Activated CD4-positive, alpha-beta T cell treated with anti-CD3 and anti-CD28 coated beads for 1 hour (primary cell): ENCODE data around the gene MKI67.
"Not testable (repeated sequence)": the region's sequence is repeated elsewhere in the genome, so short reads cannot be mapped to it uniquely, and the experiment has no call there.

ENCODE experiments used
- DNase-seq: peaks from one replicate; pipeline ENCODE4 v3.0.0-alpha.2; 2020

MKI67 gene

GRCh38 chr10:128102480-128103228 lies 23.6 kb downstream of the MKI67 start:
- DNase-seq, result no peak

DNA sequence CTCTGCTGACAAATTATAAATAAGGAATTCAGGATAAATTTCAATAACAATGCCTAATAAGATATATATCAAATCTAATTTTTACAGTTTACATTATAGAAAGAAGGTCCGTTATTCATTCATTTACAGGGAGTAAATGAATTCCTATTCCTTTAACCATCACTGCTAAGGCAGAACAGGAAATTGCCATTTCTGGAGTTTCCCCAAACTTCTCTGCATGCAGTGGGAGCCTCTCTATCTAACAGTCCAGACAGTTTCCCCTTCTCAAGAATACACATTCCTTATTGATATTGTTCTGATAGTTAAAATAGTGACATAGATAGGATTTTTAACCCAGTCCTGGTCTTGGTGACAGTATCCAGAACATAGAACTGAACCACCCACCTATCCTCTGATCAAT lies 24.3 kb downstream of the MKI67 start:
- no peak for DNase-seq

GRCh38 chr10:128099901-128100300 lies 26.3 kb downstream of the MKI67 start:
- no peak for DNase-seq

GRCh38 chr10:128098631-128099030 lies 27.6 kb downstream of the MKI67 start:
- no peak for DNase-seq

DNA sequence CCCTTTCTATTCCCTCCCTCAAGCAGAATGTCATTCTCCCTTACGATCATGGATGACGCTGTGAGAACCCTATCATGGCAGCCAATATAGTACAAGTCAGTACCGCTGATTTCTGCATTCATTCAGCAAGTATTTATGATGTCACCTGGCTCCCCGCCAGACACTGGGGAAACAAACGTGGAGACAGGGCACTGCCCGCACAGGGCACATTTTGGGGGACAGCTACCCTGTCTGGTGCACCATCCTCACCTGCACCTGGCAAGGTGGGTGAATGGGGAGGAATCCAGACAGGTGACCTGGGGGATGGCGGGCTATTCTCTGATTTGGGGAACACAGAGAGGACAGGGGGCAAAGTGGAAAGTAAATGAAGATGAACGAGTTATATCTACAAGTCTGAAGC lies 28.4 kb downstream of the MKI67 start:
- DNase-seq, result no peak

- DNase-seq, result no peak
These were observed 29.6 kb downstream of the MKI67 start for GRCh38 chr10:128096486-128097199.

DNA sequence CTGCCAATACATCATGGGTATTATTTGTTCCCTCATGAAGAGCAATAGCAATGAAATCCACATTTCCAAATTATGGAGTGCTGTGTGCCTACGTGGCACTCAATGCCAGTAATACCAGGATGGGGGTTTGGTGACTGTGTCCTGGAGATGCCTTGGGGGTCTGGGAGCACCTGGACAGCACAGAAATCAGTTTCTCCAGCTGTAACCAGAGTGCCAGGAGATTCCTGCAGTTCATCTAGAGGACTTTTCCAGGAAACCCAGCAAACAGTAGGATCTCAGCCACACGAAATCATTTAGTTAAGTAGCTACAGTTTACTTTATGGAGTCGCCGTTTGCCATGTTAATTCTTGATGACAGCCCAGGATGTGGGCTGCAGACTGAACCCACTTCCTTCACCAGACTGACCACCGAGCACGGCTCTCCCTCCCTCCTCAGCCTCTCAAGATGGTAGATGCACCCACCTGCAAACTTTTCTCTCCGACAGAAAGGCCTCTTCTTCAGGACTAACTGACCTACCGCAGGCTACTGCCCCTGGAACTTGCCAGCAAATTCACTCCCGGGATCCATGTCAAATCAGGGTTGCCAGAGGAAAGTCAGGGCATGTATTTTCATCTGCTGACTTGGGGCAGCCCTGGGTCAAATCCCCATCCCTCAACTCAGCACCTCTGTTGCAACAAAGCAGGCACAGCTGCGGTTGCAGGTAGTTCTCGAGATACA lies 30.3 kb downstream of the MKI67 start:
- DNase-seq, result no peak

GRCh38 chr10:128095027-128095752 lies 31.0 kb downstream of the MKI67 start:
- DNase-seq, result no peak

- not testable (repeated sequence) for DNase-seq
These were observed 31.6 kb downstream of the MKI67 start for GRCh38 chr10:128094596-128094995.

- DNase-seq, result no peak
These were observed 33.8 kb downstream of the MKI67 start for GRCh38 chr10:128092454-128092853.

DNA sequence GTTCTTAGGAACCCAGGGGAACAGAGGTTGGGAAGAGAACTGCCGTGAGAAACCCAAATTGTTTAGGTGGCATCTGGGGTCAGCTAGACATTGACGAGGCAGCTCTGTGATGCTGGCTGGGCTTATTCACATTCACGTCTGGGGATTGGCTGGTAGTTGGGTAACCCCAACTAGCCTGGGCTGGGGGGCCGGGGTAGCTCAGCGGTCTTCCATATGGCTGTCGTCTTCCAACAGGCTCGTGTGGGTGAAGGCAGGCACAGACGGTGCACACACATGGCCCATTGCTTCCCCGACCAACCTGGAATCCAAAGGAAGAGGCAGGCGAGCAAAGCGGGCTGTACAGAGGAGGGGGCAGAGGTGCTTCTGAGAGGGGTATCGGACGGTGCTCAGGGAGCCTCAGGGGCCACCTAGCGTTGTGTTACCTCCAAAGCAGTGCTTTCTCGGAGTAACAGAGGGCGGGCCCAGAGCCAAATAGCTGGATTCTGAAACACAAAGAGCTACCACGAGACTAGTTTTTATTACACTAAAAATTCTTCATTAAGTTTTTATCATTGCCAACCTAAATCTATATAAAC lies 34.5 kb downstream of the MKI67 start:
- DNase-seq, result no peak

GRCh38 chr10:128087884-128088709 lies 38.1 kb downstream of the MKI67 start:
- no peak for DNase-seq

- no peak for DNase-seq
These were observed 38.9 kb downstream of the MKI67 start for GRCh38 chr10:128087146-128087883.

DNA sequence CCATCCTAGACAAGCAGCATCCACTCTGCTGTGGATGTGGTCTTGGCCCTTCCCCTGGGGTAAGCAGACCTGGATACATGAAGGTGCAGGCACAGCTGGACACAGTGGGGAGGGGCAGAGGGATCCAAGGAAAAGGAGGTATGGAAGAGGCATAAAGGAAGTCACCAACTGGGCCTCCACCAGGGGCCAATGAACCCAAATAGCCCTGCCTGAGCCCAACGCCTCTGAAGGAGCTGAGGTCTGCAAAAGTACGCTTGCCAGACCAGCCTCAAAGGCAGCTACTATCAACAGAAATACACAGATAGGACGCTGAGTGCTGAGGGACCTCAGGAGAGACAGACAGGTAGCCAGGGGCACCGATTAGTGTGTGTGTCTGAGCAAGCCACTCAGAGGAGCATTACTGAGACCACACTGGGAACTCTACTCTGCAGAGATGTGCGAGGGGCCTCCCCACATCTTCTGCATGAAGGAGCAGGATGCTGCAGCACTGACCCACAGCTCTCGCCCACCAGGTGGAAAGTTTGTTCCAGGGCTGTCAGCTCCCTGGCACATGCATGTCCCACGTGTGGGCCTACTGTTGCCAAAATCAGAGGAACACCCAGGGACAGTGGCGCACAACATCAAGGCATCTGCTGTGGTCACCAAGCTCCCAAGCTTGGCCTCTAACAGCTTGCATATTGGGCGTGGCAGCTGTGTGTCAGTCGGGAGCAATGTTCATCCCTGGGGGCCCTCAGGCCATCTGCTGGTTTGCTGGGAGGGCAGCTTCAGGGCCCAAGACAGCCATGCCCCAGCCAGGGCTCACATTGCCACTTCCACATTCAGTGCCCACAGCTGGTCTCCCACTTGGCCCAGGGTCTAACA lies 40.0 kb downstream of the MKI67 start:
- DNase-seq, result no peak

DNA sequence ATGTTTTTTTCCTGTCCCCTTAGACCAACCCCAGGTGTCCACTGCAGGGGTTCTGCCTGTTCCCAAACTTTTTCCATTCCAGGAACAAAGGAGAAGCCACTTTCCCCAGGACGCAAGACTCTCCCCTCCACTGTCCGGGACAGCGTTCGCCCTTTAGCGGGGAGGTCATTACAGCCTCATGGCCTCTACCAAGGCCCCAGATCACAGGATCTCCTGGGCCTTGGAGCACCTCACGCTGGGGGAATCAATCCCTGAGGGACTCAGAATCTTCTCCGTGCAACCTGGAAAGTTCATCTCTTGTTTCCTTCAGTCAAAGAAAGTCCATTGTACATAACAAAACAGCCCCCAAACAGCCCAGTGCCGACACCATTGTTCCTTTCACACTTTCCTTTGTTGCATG lies 41.2 kb downstream of the MKI67 start:
- DNase-seq, result no peak

DNA sequence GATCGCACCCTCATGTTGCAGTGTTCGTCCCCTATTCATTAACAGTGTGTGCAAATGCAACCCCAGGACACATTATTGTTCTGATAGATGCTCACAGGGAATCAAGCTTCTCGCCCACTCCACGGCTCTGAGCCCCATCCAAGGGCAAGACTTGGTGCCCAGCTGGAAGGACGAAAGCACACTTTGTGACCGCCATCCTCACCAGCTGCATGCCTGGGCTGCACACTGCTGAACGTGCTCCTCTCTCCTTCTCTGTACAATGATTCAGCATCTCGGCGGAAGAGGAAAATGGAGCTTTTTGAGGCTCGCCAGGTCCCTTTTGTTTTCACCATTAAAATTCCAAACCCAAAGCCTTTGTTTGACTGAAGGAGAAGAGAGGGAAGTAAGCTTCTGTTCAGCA lies 41.9 kb downstream of the MKI67 start:
- DNase-seq, result no peak

DNA sequence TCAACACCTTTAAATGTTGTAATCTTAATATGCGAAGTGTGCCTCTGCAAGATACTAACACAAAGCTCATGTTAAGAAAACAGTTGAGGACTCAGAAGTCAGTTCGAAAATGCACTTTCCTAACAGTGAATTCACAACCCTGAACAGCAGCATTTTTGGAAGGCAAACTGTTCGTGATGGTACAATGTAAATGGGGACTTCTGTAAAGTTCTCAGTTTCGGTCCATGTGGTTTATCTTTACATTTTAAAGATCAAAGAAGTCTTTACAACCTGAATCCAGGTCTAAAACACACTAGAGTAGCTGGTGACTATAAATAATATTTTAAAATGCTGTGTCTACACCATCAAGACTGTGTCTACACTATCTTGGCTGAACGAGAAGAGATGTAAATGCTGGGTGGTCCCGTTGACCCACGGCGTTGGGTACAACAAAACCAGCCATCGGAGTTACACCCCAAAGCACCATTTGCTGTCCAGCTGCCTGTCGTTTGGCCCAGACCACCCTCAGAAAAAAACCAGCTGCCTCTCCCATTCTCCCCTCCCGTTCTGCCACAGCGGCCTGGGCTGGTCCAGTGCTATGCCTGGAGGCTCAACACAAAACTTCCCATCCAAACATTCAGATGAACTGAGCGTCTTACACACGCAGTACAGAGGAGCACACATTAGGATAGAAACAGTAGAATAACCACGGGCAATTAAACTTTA lies 42.9 kb downstream of the MKI67 start:
- DNase-seq, result no peak

- no peak for DNase-seq
These were observed 44.5 kb downstream of the MKI67 start for GRCh38 chr10:128081720-128082119.

DNA sequence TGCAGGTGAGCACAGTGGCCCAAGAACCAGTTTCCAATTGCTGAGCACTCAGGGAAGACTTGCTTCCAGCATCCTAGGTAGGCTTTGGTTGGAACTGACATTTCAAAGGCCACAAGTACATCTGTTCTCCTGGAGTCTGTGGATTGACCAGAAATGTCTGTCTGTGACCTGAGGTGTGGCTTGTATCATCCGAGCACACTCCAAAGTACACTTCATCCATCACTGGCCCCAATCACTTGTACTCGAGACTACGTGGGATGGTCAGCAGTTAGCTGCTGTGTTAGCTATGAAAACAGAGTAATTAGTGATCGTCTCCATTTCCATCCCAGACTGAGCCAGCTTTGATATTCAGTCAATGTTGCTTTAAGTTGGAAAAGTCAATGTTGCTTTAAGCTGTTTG lies 45.0 kb downstream of the MKI67 start:
- no peak for DNase-seq

- no peak for DNase-seq
These were observed 45.6 kb downstream of the MKI67 start for GRCh38 chr10:128080641-128081040.
